ENCODE results near the gene SLC25A6.
"Not testable (repeated sequence)": the region's sequence is repeated elsewhere in the genome, so short reads cannot be mapped to it uniquely, and the experiment has no call there.

SLC25A6 gene

DNA sequence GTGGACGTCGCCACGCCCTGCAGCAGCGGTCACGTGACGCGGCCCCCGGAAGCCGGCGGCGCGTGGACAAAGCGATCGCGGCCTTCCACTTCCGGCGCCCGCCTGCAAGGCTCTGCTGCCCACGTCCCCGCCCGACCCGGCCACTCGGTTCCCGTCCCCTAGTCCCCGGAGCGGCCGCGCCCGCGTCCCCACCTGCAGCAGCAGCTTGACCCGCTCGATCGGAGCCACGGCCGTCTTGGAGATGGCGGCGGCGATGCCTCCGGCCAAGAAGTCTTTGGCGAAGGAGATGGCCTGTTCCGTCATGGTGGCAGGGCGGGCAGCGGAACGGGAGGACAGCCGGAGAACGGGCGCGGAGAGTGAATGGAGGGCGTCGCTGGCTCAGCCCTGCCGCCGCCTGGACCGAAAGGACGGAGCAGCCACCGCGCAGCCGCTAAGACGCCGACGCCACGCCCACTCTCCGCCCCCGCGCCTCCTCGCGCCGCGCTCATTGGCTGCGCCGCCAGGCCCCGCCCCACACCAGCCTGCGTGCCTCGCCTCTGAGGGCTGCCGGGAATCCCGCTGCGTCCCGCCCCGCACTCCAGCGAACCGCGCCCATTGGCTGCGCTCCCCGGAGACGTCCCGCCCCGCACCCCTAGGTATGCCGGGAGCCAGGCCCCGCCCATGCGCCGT is at the start of gene SLC25A6:
SLC25A6 (minus strand) TSS at position 407 of the 669 bp plus-strand sequence; CDS start at position 303, 104 bp downstream.
- peak; percentile 99 for DNase-seq (ENCODE audit: low read depth in 2 of 2)

DNA sequence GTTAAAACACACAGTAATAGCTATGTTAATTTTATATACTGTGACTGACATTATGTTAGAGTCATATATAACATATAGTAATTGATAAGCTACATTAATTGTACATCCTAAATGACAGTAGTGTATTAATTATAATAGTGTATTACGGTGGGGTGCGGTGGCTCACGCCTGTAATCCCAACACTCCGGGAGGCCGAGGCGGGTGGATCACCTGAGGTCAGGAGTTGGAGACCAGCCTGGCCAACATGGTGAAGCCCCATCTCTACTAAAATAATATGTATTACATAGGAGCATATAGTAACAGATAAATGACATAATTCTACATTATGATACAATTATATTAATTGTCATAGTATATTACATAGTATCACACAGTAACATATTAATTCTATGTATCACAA is 48.6 kb upstream of the SLC25A6 start:
- no peak for DNase-seq (ENCODE audit: low read depth in 2 of 2)

DNA sequence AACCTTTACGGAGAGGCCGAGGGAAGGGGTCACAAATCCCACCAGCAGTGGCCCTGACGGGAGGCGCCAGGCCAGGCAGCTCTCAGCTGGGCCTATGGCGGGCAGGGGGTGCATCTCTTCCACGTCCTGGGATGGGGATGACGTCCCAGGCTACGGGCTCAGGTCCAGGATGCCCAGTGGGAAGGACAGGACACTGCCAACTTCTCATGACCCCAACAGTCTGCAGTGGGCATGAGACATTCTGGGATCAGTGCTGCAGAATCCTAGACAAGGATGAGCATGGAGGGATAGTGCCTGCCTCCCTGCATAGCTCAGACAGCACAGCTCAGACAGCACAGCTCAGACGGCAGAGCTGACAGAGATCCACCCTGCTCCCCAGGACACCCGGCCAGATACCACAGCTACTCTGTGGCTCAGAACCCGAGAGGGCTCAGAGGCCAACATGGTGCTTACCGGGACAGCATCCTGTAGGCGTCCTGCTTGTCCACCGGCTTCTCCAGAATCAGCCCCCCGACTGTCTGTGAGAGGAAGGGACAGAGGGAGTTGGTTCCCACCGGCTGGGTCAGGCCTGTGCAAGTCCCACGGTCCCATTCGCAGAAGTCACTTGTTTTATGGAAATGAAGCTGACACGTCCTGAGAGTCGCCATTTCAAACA is 43.5 kb upstream of the SLC25A6 start:
- no peak for DNase-seq (ENCODE audit: low read depth in 2 of 2)

DNA sequence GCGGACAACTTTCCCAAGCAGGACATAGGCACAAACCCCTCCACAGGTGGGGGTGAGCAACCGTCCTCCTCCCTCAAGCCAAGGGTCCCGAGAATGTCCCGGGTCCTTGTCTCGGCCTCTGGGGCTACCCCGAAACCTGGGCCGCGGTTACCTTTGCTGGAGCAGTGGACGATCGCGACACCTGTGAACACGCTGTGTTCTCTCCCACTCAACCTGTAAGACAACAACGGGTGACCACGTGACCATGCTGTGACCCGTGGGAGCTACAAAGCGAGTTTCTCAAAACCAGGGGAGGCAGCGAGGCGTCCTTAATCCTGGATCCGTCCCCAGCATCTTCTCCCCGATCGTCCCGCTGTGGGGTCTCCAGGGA is 42.9 kb upstream of the SLC25A6 start:
- no peak for DNase-seq (ENCODE audit: low read depth in 2 of 2)

DNA sequence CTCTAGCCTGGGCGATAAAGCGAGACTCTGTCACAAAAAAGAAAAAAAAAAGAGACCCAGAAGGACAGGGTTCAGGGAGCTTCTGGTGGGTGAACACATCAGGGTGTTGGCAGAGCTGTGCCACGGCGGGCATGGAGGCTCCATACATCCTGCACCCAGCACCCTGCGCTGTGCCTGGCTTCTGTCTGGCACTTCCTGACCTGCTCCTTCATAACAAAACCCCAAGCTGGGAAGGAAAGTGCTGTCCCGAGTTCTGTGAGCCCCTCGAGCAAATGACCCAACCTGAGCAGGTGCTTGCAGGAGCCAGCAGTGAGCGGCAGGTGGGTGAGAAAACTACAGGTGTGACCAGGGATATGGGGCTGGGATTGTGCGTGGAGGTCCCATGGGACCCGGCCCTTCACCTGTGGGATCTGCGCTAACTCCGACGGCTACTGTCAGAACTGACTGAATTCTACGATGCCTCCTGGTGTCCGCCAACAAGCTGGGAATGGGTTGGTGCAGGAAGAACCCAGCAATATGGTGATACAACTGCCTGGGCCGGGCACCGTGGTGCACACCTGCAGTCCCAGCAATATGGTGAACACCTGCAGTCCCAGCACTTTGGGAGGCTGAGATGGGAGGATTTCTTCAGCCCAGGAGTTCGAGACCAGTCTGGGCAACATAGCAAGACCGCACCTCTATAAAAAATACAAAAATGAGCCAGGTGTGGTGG is 41.9 kb upstream of the SLC25A6 start:
- DNase-seq (ENCODE audit: low read depth in 2 of 2), result no peak

DNA sequence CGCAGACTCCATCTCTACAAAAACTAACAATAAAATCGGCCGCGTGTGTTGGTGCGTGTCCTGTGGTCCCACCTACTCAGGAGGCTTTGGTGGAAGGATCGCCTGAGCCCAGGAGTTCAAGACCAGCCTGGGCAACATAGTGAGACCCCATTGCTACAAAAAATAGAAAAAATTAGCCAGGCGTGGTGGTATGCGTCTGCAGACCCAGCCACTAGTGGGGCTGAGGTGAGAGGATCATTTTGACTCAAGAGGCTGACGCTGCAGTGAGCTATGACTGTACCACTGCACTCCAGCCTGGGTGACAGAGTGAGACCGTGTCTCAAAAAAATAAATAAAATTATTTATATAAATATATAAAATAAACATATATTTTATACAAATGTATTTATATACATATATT is 38.5 kb upstream of the SLC25A6 start:
- no peak for DNase-seq (ENCODE audit: low read depth in 2 of 2)

DNA sequence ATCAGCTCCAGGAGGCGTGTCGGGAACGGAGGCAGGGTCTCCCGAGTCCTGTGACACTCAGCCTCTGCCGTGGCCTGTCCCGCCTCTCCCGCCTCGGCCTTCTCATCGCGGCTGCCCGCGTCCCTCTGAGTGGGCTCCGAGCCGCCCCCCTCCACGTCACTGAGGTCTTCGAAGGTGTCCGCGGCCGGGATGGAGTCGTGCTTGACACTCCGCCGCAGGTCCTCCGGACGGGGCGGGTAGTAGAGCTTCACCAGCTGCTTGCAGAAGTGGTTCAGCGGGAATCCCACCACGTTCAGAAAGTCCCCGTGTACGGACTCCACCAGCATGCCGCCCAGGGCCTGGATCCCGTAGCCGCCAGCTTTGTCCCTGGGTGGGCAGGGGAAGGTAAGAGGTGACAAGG is 35.8 kb upstream of the SLC25A6 start:
- DNase-seq (ENCODE audit: low read depth in 2 of 2), result no peak

DNA sequence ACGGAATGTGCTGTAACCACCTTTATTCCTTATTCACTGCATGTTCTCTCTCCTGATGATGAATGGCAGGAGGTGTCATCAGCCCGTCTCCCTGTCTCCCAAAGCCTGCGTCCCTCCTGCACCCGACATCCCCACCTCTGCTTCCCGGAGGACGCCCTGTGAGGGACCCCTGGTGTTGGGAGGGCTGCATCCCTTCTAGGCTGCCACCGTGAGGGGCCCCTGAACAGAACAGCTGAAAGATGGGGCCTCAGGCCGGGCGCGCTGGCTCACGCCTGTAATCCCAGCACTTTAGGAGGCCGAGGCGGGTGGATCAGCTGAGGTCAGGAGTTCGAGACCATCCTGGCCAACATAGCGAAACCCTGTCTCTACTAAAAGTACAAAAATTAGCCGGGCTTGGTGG is 34.4 kb upstream of the SLC25A6 start:
- not testable (repeated sequence) for DNase-seq (ENCODE audit: low read depth in 2 of 2)

DNA sequence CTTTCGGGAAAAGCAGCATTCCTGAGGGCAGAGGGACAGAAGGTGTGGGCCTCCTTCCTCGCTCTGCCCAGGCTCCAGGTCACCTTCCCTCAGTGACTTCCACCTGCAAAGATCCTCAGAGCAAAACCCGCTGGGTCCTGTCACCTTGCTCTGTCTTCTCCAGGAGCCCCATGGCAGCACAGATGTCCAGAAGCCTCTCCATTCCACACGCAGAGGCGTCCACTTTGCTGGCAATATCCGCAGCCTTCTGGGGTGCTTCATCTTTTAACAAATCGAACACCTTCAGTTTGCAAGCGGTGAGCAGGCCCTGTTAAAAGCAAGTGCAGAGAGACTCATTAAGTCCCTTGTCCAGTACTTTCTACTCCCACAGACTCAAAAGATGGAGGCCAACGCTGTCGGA is 33.5 kb upstream of the SLC25A6 start:
- DNase-seq (ENCODE audit: low read depth in 2 of 2), result no peak

DNA sequence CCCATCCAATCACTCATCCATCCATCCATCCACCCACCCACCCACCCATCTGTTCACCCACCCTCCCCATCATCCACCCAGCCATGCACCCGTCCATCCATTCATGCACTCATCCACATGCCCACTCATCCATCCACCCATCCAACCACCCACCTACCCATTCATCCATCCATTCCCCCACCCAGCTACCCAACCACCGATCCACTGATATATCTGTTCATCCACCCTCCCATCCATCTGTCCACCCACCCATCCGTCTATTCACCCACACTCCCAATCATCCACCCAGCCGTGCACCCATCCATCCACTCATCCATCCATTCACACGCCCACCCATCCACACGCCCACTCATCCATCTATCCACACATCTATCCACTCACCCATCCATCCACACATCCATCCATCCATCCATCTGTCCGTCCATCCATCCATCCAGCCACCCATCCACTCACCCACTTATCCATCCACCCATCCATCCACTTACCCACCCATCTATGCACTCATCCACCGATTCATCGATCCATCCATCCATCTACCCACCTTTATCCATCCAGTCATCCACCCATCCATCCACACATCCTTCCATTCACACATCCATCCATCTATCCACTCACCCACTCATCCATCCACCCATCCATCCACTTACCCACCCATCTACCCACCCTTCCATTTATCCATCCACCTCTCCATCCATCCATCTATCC is 32.4 kb upstream of the SLC25A6 start:
- DNase-seq (ENCODE audit: low read depth in 2 of 2), result no peak

DNA sequence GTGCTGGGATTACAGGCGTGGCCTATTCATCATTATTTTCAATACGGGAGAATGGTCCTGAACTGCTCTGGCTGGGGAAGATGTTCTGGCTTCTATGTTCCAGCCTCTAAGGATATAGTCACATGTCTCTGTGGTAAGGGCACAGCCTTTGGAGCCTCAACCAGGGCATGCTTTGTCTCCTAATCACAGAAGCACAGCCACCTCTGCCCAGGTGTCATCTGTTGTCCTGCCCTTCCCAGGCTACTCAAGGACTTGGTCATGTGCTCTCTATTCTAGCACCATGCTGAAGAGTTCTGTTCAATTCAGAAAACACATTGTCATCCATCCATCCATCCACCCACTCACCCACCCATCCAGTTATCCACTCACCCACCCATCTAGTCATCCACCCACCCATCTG is 31.3 kb upstream of the SLC25A6 start:
- no peak for DNase-seq (ENCODE audit: low read depth in 2 of 2)

DNA sequence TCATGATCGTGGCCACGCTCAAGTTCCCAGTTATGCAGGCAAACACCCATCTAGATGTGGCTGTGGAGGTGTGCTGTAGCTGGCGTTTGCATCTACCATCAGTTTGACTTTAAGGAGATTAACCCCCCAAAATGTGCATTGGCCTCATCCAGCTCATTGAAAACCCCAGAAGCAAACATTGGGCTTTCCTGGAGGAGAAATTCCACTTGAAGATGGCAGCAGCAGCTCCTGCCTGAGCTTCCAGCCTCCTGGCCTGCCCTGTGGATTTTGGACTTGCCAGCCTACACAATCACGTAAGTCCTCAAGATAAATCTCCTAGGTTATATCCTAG is 30.2 kb upstream of the SLC25A6 start:
- no peak for DNase-seq (ENCODE audit: low read depth in 2 of 2)

DNA sequence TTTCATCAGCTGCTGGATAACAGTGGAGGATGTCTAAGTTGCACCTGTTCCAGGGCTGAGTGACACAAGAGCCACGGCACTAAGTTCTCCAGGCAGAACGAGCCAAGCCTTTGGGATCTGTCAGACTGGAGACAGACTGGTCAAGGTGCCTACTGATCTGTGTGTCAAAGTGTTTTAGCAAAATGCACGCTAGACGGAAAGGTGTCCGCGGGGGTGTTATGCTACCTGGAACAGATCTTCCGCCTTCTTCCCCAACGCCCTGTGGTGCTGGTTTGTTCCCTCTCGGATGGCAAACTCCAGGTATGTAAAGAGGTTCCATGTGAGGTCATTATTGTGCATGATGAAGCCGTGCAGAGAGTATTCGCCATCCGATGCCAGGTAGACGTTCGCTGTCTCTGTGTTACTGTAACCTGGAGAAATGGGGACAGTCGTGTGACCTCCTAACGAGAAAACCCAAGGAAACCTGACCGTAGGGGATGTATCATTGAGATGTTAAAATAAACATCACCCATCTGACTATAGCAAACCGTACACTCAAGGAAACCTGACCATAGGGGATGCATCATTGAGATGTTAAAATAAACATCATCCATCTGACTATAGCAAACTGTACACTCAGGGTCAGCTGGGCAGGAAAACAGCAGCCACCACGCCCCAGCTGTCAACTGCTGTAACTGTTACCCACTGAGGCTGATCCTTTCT is 29.7 kb upstream of the SLC25A6 start:
- DNase-seq (ENCODE audit: low read depth in 2 of 2), result no peak

DNA sequence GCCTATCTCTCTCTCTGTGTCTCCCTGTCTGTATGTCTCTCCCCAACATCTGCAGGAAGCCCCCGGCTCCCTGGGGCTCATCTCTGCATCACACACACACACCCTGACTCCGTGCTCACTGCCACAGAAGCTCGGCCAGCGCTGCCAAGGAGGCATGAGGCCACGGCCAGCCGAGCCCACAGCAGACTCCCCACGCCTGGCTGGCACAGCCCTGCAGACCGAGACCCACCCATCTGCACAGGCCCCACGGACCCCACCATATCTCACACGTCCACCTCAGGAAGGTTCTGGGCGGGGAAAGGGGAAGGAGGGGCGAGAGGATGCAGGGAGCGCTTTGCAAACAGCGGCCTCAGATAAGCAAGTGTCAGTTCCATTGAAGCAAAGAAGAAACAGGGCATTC is 28.5 kb upstream of the SLC25A6 start:
- no peak for DNase-seq (ENCODE audit: low read depth in 2 of 2)

DNA sequence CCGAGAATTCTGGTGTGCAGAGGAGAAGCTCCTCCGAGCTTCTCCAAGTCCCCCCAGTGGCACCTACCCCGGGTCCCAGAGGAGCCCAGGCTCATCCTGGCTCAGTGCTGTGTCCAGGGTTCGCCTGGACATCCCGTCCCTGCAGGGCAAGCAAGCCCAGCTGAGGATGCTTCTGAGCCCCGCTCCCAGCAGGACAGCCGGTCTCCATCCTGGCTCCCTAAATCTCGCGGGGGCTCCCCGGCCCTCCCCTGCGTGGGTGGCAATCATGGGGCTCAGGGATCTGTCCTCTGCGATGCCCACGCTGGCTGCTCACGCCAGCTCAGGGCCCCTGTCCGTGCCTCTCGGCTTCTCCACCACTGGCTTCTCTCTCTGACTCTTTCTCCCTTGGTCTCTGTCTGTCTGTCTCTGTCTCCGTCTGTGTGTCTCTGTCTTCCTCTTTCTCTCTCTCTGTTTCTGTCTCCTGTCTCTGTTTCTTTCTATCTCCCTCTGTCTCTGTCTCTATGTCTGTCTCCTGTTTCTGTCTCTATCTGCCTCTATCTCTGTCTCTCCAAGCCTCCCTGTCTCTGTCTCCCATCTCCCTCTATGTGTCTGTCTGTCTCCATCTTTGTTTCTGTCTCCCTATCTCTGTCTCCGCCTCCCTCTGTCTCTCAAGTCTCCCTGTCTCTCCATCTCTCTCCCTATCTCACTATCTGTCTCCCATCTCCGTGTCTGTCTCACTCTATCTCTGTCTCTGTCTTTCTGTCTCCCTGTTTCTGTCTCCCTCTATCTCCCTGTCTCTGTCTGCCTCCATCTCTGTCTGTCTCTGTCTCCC is 27.8 kb upstream of the SLC25A6 start:
- no peak for DNase-seq (ENCODE audit: low read depth in 2 of 2)

DNA sequence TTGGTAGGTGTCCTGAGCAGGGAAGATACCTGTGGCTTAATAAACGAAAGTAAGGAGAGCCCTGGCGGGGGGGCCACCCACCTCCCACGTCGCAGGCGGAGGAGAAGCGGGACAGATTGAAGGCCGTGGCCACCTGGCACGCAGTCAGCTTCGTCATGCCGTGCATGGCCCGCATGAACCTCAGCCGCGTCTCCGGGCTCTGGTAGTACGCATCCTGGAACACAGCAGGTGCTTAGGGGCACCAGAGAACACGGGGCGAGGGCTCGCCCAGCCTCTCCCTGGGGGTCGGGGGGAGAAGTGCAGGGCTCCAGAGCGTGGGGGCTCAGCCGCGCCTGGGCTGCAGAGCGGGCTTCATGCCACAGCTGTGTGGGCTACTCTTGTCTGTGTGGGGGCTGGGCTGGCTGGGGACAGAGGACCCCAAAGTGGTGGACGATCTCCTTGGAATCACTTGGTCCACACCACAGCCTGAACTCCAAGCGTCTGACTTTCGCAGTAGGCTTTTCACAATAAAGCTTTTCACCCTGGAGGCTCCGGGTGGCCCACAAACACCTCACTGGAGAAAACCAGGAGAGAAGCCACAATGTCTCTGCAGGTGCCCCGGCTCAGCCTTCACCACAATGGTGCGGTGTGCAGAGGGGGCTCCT is 27.1 kb upstream of the SLC25A6 start:
- DNase-seq (ENCODE audit: low read depth in 2 of 2), result no peak

DNA sequence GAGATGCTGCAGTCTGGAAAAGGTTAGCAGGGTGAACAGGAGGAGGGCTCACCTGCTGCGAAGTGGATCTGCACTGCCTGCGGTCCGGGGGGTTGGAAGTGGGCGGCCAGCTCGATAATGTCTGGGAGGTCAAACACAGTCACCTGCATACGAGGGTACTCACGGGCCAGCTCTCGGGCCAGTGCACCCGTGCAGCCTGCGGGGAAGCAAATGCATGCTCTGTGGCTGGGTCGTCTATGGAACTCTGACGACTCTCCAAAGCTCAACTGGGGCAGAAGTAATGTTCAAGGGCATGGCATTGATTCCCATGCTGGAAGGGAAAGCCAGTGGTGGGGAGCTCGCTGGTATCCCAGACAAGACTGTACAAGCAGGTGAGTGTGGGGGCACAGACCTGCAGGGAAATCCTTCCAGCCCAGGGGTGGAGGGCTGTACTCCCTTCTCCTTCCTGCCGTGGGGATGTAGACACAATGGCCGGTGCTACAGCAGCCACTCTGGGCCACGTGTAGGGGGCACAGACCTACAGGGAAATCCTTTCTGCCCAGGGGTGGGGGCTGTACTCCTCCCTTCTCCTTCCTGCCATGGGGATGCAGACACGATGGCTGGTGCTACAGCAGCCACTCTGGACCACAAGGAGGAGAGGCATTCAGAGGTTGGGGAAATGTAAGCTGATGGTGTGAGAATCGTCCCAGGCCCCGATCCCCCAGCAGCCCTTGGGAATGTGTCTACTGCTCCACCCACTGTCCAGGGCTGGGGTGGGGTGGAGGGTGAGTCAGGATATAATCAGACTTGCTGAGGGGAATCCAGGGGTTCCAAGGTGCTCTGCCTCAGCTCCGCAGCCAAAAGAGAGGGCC is 26.2 kb upstream of the SLC25A6 start:
- DNase-seq (ENCODE audit: low read depth in 2 of 2), result no peak

DNA sequence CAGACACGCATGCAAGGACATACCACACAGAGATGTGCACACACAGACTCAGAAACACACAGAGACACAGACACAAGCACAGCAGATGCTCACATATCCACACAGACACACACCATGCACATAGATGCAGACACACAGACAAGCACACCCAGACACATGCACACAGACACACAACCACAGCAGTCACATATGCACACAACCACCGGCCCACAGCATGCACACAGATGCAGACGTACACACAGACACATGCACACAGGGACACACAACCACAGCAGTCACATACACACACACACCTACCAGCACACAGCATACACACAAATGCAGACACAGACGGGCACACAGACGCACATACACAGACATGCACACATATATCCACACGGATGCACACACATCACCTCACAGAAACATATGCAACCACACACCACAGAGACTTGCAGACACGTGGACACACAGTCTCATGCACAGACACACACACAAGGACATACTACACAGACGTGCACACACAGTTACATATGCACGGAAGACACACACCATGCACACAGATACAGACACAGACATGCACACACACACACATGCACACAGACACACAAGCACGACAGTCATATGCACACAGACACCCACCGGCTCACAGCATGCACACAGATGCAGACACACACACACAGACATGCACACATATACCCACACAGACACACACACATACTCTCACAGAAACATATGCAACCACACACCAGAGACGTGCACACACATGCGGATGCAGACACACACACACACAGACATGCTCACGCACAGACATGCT is 25.2 kb upstream of the SLC25A6 start:
- no peak for DNase-seq (ENCODE audit: low read depth in 2 of 2)

DNA sequence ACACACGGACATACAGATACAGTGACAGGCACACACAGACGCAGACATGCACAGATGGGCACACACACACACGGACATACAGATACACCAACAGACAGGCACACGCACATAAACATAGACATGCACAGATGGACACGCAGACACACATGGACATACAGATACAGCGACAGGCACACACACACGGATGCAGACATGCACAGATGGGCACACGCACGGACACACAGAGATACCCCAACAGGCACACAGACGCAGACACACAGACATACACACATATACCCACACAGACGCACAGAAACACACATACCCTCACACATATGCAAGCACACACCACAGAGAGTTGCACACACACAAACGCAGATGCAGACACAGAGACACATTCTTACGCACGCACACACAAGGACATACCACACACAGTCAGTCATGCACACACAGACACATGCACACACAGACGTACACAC is 24.4 kb upstream of the SLC25A6 start:
- no peak for DNase-seq (ENCODE audit: low read depth in 2 of 2)

All from stimulated activated CD8-positive, alpha-beta memory T cell treated with anti-CD3 and anti-CD28 coated beads, Interleukin-2, amount 100 ng/mL, for 48 hours (primary cell).